ENCODE measurements around the gene DLEU7. TPM values are rescaled to one million over a fixed set of nuclear protein-coding genes. Genes with fewer than 3 reads are reported as not detected.

The DLEU7 gene
- total RNA-seq, 1 experiment from 2014 or later: not detected

DNA sequence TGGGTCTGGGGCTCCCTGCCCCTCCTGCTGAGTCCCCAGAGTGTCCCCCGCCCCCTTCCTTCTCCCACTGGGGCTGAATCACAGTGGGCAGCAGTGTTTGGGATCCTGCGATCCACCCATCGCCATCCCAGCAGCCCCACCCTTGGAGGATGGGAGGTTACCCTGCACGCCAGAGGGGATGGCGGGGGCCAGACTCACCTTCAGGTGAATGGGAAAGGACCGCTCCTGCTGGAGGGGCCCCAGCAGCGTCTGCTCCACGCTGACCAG lies 569 bp downstream of the DLEU7 start:
- no peak for DNase-seq (ENCODE audit: low spot score)

DNA sequence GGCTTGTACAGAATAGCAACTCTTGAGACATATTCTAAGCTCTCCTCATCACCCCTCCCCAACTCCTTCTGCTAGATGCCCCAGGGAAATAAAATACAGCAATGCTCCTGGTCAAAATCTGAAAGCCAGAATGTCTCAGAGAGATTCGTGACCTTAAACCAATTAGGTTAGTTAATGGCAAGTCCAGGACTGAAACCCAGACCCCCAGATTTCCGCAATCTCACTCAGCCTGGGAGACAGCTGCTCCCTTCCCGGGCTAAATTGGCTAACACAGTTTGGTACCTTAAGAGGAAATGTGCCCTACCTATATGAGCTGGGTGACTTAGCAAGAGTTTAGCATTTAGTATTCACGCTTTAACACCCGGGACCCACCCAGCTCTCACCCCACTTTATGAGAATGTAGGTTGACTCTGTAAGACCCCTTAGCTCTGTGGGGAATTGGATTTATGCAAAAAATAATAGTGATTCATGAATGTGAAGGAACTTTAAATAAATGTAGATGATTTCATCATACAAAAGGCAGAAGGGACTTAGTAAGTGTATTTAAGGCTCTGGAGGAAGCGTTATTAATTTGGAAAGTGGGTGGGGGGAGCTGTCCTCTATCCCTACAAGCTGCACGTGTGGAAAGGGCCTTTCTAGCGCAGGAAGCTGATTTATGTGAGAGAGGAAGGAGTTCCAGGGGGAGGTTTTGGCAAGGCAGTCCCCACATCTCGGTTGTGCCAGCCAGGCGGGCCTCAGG lies 1.1 kb downstream of the DLEU7 start:
- no peak for DNase-seq (ENCODE audit: low spot score)

DNA sequence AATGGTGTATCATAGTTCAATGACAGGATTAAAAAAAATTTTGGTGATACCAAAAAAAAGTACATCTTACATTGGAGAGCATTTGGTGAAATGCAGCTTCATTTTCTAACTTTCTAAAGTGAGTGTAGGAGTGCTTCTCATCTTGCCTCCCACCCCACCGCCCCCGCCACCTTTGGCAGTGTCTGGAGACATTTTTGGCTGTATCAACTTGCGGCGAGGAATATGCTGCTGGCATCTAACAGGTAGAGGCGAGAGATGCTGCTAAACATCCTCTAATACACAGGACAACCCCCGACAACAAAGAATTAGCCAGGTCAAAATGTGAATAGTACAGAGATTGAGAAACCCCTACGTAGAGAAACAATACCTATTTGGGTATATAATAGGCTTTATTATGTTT lies 1.7 kb downstream of the DLEU7 start:
- DNase-seq (ENCODE audit: low spot score): no peak

DNA sequence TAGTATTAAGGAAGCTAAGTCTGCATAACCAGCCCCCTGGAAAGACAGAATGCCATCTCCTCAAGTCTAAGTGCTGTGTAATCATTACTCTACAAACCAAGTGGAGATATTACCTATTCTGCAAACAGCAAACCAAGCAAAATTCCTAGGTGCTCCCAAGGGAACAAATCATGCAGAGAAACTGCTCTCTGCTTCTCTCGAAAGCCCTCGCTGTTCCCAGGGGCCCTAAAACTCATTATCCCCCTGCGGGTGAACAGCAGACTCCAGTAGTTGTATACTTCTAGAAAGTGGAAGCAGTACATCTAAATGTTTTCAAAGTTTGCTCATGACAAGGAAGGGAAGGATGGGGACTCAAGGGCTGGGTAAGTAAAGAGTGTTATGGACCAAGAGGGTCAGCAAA lies 3.2 kb downstream of the DLEU7 start:
- no peak for DNase-seq (ENCODE audit: low spot score)

DNA sequence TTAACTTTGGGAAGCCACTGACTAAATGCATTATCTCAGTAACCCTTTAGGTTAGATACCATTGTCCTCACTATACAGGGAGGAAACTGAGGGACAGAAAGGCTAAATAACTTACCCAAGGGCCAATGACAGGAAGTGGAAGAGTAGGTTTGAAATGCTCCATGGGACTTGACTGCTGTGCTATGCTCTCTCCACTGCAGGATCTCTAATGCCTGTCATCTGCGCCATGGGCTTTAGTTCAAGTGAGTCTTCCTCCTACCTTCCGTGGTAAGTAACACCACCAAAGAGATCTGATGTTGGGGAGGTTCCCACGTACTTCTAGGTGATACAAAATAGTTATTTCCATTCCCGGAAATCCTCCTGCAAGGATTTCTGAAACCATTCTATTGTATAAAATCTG lies 3.7 kb downstream of the DLEU7 start:
- DNase-seq (ENCODE audit: low spot score): no peak

DNA sequence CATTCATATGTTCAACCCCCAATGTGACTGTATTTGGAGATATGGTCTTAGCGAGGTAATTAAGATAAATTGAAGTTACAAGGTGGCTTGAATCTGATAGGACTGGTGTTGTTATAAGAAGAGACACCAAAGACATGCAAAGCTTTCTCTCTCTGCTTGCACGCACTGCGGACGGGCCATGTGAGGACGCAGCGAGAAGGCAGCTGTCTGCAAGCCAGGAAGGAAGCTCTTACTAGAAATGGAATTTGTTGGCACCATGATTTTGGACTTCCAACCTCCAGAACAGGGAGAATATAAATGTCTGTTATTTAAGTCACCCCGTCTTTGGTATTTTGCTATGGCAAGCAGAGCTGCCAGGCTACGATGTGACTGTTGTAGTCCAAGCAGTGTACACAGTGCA lies 4.8 kb downstream of the DLEU7 start:
- DNase-seq (ENCODE audit: low spot score): no peak

DNA sequence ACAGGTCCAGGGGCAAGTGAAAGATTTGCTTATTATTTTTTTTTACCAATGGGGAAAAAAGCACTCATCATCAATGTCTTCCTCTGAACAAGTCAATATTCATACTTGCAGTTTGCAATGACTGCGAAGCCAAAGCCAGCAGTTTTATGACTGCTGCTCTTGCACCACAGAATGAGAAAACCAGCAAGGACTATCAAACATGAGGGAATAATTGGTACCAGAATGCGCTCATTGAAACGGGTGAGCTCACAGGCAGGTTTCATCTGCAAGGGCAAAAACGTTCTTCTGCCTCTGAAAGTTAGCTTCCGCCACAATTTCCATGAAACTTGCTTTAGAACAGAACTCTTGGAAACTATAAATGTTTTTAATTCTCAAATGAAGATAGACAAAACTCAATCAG lies 5.5 kb downstream of the DLEU7 start:
- DNase-seq (ENCODE audit: low spot score): no peak

DNA sequence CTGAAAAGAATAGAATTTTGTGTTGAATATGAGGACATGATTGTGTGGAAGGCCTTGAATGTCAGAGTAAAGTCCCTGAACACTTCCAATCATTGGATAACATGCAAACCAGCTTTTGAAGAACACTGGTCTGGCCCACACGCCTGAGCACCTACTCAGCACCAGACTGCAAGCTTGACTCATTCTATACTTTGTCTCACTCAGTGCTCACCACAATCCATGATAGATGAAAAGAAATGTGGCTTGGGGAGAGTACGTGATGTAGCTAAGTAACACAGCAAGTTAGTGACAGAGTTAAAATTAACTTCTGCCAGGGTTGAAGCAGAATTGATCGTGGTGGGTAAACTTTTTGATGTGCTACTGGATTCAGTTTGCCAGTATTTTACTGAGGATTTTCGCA lies 12.0 kb downstream of the DLEU7 start:
- DNase-seq (ENCODE audit: low spot score): no peak

DNA sequence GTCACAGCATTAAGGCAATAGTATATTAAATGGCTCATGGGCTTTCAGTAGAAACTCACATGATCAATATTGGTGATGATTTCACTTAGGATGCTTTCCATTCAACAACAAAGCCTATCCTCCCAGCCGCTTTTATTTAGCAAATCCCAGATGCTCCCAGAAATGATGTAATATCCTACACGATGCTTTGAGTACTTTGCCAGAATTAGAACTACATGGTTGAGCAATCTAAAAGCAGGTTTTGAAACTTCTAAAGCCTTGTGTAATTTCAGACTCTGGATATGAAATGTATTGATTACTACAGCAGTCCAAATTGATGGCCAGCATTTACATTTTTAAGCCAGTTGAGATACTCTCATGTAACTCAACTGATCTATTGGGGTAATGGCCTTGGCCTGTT lies 13.6 kb downstream of the DLEU7 start:
- no peak for DNase-seq (ENCODE audit: low spot score)

DNA sequence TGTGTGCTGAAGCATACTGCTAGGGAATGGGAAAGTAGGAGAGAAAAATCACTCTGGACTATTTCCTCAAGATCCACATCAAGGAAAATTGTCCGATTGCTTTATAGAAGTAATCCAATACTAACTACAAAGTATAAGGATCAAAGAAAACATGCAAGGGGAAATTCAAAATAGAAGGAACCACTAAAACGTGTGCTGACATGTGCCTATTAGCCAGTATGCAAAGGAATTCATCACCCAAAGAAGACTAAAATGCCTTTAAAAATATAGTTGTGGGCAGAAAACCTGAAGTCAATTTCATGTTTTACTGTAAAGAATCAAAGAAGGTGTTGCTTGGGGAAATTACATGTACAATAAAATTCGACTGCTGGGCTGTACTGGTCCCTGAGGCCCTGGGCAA lies 14.3 kb downstream of the DLEU7 start:
- DNase-seq (ENCODE audit: low spot score): no peak

DNA sequence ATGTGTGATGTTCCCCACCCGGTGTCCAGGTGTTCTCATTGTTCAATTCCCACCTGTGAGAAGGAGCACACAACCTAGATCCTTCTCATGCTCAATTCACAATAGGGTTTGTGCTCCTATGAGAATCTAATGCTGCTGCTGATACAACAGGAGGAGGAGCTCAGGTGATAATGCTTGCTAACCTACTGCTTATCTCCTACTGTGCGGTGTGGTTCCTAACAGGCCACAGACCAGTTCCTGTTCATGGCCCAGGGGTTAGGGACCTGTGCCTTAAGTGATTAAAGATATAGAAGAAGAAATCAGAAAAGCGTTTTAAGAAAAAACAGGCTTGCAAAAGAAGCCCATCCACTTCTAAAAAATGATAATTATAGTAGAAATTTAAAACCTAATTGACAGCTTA lies 17.5 kb downstream of the DLEU7 start:
- DNase-seq (ENCODE audit: low spot score): no peak

DNA sequence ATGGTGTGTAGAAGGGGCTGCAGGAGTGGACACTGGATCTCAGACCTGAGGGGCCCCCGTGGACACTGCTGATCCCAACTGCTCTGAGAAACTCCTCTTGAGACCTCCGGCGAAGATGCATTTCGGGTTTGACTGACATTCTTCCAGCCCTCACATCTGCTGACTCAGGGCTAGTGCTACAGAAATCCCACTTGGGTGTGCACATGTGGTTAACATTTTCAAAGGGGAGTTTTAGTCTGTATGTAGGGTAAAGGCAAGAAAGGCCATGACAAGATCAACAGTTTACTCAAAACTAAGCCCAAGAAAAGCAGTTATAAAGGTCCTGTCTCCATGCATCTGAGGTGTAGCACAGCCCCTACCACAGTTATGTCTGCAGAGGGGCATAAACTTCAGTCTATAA lies 31.2 kb downstream of the DLEU7 start:
- DNase-seq (ENCODE audit: low spot score): no peak

DNA sequence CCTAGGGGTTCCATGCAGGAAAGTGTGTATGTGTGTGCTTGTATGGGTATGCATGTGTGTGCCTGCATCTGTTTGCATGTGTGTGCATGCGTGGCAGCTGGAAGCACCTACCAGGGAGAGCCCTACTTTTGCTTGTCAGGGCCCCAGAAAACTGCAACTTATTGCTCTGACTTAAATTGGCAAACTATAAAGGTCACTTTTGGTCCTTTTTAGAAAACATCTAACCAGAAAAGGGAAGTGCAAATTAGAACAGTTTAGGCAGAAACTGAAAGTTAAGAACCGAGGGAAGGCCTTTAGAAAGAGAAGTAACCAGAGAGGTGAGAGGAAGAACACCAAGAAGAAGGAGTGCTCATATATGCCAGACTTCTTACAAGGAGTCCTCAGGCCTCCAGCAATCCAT lies 32.5 kb downstream of the DLEU7 start:
- no peak for DNase-seq (ENCODE audit: low spot score)

DNA sequence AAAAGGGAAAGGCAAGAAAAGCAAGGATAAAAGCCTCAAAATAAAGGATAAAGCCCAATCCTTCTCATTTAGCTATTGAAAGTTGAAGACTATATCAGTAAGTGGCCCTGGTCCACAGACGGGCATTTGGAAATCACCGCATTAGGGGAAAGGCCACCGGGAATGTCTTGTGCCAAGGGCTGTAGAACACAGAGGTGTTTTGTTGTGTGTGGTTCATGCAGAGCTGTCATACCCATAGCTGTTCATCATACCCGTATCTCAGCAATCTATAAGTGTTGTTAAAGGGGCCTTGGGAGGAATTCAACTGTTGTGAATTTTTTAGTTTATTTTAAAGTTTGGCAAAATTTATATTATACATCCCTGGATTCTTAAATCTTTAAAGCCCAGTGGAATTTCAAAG lies 33.0 kb downstream of the DLEU7 start:
- DNase-seq (ENCODE audit: low spot score): no peak

DNA sequence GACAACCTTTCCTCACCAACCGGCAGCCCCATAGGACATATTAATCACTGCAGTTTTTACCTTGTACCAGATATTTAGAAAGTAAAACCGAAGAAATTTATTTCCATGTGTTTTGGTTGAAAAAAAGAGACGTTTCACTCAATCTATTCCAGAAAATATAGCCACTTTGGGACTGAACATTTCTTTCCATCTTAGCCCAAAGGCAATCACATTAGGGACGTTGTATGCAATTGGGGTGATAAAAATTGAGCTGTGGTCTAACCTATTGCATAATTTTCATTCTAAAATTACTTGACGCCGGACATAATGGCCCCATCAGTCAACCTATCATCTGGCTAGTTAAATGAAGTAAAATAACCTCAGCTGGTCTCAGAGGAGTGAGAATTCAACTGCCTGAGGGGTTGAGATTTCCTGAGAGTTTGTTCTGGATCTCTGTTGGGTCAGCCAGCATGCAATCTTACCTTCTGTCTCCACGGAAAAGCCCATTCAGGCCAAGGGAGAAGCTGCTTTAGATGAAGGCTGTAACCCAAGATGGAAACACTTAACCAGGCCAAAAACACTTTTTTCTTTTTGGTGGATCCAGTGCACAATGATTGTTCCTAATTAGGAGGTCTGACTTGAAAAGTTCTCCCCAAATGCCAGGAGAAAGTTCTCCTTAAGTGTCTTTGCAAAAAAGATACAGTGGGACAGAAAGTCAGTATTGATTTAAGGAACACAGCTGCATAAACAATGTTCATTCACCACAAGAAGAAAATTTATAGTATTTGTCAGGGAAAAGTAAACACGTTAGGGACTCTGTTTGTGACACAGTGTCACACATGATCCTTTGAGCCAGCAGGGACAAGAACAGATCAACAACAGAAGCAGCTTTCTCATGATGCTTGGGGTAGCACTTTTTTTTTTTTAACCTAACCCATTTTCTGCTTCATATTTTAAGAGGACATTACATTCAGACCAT lies 34.1 kb downstream of the DLEU7 start:
- no peak for DNase-seq (ENCODE audit: low spot score)

DNA sequence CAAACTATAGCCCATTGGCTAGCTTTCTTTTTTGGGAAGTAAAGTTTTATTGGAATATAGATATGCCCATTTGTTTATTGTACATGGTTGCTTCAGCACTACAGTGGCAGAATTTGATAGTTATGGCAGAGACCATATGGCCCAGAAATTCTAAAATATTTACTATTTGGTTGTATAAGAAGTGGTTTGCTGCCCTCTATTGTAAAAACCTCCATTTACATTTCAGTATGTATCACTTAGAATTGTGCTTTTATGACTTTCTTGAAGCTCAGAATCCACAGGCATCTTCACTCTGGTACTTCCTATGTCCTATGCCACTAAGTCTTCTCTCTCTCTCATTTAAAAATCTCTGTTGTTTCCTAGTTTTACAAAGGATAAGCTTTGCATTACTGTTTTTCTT lies 37.7 kb downstream of the DLEU7 start:
- DNase-seq (ENCODE audit: low spot score): peak; percentile 17

DNA sequence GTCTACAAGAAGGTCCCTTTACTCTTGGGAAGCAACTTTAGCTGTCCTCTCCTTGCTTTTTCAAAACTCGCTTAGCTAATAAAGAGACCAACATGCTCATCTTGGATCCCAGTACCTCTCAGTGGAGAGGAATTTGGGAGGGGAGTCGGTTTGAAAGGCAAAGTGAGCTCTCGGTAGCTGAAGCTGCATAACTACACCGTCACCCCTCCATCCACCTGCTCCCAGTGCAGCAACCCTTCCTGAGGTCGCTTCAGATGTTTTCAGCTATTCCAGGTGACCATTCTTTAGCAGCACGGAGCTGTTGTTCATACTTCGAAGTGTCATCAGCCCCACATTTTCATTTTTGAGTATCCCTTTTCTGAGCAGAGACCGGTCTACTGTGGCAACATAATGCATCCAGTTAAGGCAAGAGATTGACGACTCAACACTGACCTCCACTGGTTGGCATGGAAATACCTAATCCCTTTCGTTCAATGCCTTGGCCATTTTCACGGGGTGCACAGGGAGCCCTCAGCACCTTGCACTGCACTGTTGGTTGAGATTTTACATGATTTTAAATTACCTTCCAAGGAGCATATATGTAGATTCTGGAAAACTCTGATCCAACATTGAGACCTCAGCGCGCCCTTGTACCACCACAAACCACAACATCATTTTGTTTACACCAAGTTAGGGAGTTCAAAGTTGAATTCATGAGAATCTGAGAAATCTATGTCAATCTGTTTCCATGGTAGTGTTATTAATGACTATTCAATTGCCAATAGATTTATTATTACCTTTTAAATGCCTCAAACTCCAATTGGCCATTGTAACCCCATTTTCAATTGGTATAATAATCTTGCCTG lies 42.2 kb downstream of the DLEU7 start:
- peak; percentile 76 for DNase-seq (ENCODE audit: low spot score)

DNA sequence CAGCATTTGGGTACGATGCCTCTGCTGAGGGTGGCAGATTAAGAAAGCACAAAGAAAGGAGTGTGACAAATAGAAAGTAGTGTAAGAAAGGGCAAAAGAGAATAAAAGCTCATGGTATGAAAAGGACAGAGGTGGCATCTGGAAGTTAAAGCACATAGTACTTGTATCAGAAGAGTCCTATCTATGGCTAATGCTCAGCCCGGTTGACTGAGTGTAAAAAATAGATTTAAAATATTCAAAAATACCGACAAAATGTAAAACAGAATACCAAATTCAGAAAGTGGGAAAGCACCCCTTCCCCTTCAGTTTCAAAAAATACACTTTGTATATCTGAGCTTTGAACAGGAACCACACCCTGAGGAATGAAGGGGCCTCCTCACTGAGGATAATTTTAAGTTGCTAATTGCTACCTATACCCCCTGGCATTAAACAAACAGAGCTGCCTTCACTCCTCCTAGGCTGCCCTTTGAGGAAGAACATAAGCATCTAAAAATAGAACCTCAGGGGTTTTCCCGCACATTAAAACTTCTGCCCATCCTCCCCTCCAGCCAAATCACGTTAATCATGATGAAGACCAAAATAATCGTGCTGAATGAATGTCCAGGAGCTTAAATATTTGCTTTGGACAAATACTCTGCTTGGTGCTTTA lies 43.3 kb downstream of the DLEU7 start:
- no peak for DNase-seq (ENCODE audit: low spot score)

DNA sequence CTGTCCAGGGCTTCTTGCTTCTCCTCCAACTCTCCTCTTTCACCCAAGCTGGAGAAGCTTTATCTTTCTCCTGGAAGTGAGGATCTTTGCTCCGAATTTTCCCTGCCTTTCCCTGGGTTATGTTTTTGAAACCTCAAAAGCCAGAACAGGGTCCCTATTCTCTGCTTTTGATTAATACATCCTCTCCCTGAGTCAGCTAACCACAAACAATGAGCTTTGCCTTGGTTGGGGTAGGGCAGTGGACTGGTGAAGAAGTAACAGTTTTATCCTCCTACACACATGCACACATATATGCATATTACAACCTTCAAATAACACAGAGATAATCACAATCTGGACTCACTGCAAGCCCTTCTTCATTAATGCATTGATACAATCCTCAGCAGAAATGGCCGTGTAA lies 44.6 kb downstream of the DLEU7 start:
- no peak for DNase-seq (ENCODE audit: low spot score)

DNA sequence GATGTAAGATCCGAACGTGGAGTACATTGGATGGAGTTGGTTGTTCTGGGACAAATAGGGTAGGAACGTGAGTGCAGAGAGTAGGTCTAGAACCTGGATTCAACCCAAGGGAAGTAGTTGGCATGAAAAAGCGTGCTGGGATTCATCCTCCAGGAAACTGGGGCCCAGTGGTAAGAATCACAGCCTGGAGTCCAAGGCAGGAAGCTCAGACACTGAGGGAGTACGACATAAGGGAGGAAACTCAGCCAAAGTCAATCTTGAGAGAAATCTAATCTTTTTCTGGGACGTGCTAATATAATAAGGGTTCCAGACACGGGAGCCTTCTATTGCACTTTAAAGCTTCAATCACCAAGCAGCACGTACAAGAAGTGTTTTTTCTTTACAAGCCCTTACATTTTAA lies 46.4 kb downstream of the DLEU7 start:
- DNase-seq (ENCODE audit: low spot score): no peak

DNA sequence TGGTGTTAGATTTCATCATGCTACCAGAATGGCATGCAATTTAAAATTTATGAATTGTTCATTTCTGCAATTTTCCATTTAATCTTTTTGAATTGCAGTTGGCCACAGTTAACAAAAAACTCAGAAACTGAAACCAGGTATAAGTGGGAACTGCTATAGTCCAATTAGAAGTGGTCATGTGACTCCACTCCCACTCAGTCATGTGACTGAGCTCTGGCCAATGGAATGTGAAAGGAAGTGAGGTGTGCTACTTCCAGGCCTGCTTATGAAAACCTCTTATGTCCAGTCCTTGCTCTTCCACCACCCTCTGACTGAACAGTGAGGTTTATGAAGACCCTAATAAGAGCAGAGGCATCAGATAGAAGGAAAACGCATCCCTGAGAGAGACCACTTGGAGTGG lies 47.0 kb downstream of the DLEU7 start:
- no peak for DNase-seq (ENCODE audit: low spot score)

DNA sequence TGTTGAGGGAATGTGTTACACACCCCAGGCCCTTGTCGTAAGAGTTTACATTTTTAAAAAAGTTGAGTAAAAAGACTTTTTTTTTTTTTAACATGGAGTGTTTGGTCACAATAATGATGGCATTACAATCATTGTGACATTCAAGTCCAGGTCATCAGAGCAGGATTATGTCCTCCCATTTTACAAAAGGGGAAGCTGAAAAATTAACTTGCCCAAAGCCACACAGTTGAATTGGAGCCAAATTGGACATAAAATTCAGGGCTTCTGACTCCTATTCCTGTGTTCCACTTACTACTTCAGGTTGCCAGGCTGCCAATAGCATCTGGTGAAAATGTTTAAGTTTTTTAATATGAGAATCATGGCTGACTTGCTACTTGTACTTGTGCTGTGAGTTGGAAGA lies 49.3 kb downstream of the DLEU7 start:
- DNase-seq (ENCODE audit: low spot score): no peak
